Thymus (tissue), 11 donors: ENCODE data around the gene XXYLT1. TPM values are rescaled to one million over a fixed set of nuclear protein-coding genes. Genes with fewer than 3 reads are reported as not detected.

Source experiments
- DNase-seq, 9 donors: peaks; one replicate each; pipeline ENCODE4 v3.0.0-alpha.2; 2013; ENCODE audit warnings: low spot score in 9 of 9, low read depth in 6 of 9, missing footprints in 1 of 9
- H3K27ac ChIP-seq, 2 donors: one replicate each; pipeline ENCODE4 v1.5.1; 2013; ENCODE audit warnings: control low read depth in 1 of 2, low read depth in 1 of 2, low read length in 1 of 2, mild to moderate bottlenecking in 1 of 2, moderate library complexity in 1 of 2
- H3K27me3 ChIP-seq, 2 donors: one replicate each; pipeline ENCODE4 v1.5.1; 2013; ENCODE audit warnings: low read length in 1 of 2; ENCODE audit not compliant: control insufficient read depth in 2 of 2, insufficient read depth in 1 of 2
- H3K36me3 ChIP-seq, 2 donors: one replicate each; pipeline ENCODE4 v1.5.1; 2013; ENCODE audit warnings: low read length in 1 of 2, mild to moderate bottlenecking in 1 of 2, moderate library complexity in 1 of 2; ENCODE audit not compliant: control insufficient read depth in 2 of 2, insufficient read depth in 2 of 2
- H3K4me1 ChIP-seq, 2 donors: one replicate each; pipeline ENCODE4 v1.5.1; 2013; ENCODE audit warnings: low read length in 2 of 2; ENCODE audit not compliant: control insufficient read depth in 2 of 2, insufficient read depth in 2 of 2
- H3K4me3 ChIP-seq, 2 donors: one replicate each; pipeline ENCODE4 v1.5.1; 2013; ENCODE audit warnings: low read length in 2 of 2, control low read depth in 1 of 2, mild to moderate bottlenecking in 1 of 2
- H3K9me3 ChIP-seq, 2 donors: one replicate each; pipeline ENCODE4 v1.5.1; 2013; ENCODE audit warnings: low read length in 1 of 2, mild to moderate bottlenecking in 1 of 2; ENCODE audit not compliant: control insufficient read depth in 2 of 2, insufficient read depth in 1 of 2
- WGBS: extraction: QIAGEN DNeasy Blood & Tissue Kit; methylation state at CpG from one replicate; pipeline ENCODE4 v1.1.7; 2013; 5-methylcytosine and 5-hydroxymethylcytosine counted together
- polyA plus RNA-seq: library from polyadenylated mRNA; stranded (reverse); fragments of 200-250 nt; gene quantifications from one replicate; pipeline ENCODE4 v1.2.3, GENCODE V29; 2013
- total RNA-seq: library from RNA; stranded (reverse); fragments of 120-200 nt; gene quantifications from one replicate; pipeline ENCODE4 v1.2.4, GENCODE V29; 2013
- donor health status: healthy.

Gene XXYLT1
- total and polyA plus RNA-seq, 2 donors, result 5.8 to 12.3 TPM

- Histone ChIP-seq H3K36me3 (no peaks in the 10 kb centered on the region), H3K4me3 (no peak overlapping the region), H3K27me3 (no peaks in the 10 kb centered on the region), H3K27ac (no peak overlapping the region), H3K9me3 (peaks cover 0 to 5% of the 10 kb centered on the region in 2 donors), H3K4me1 (peaks cover 3 to 28% of the 10 kb centered on the region in 2 donors)
- no peak for DNase-seq
- WGBS, result 93% methylated on average over 32 of the region's 32 CpGs
These were observed 168.1 kb downstream of the XXYLT1 start for GRCh38 chr3:195102609-195103467.

GRCh38 chr3:195101927-195102608, 168.9 kb downstream of the XXYLT1 start:
- H3K4me1 ChIP-seq, result peaks cover 3 to 36% of the 10 kb centered on the region in 2 donors

GRCh38 chr3:195101001-195101583, 169.9 kb downstream of the XXYLT1 start:
- Histone ChIP-seq H3K27ac (peak overlapping the region in 1 of 2 donors; percentile 18), H3K4me1 (peaks cover 3 to 37% of the 10 kb centered on the region in 2 donors), H3K27me3 (no peaks in the 10 kb centered on the region), H3K36me3 (no peaks in the 10 kb centered on the region), H3K9me3 (peaks cover 0 to 5% of the 10 kb centered on the region in 2 donors), H3K4me3 (no peak overlapping the region)
- WGBS, result 72% methylated on average over 8 of the region's 8 CpGs
- no peak for DNase-seq

More at GRCh38 chr3:195101927-195102608, 168.9 kb downstream of the XXYLT1 start:
- Histone ChIP-seq H3K9me3 (peaks cover 0 to 5% of the 10 kb centered on the region in 2 donors), H3K4me3 (no peak overlapping the region), H3K36me3 (no peaks in the 10 kb centered on the region), H3K27ac (no peak overlapping the region), H3K27me3 (no peaks in the 10 kb centered on the region)
- no peak for DNase-seq
- WGBS, result 92% methylated on average over 13 of the region's 13 CpGs

GRCh38 chr3:195099951-195100785, 170.8 kb downstream of the XXYLT1 start:
- Histone ChIP-seq H3K36me3 (no peaks in the 10 kb centered on the region), H3K4me3 (no peak overlapping the region)
- no peak for DNase-seq

GRCh38 chr3:195098741-195099525, 172.0 kb downstream of the XXYLT1 start:
- Histone ChIP-seq H3K9me3 (peaks cover 0 to 5% of the 10 kb centered on the region in 2 donors), H3K27ac (no peak overlapping the region), H3K36me3 (no peaks in the 10 kb centered on the region), H3K4me1 (peaks cover 6 to 45% of the 10 kb centered on the region in 2 donors), H3K4me3 (no peak overlapping the region), H3K27me3 (no peaks in the 10 kb centered on the region)
- DNase-seq, result no peak
- WGBS, result 97% methylated on average over 16 of the region's 16 CpGs

More at GRCh38 chr3:195099951-195100785, 170.8 kb downstream of the XXYLT1 start:
- peaks cover 0 to 40% of the 10 kb centered on the region in 2 donors for H3K4me1 ChIP-seq
- WGBS, result 97% methylated on average over 14 of the region's 14 CpGs
- H3K27ac ChIP-seq, result no peak overlapping the region
- H3K9me3 ChIP-seq, result peaks cover 0 to 5% of the 10 kb centered on the region in 2 donors
- H3K27me3 ChIP-seq, result no peaks in the 10 kb centered on the region

GRCh38 chr3:195097331-195098255, 173.4 kb downstream of the XXYLT1 start:
- H3K27ac ChIP-seq, result no peak overlapping the region
- no peak overlapping the region for H3K4me3 ChIP-seq
- peaks cover 10 to 49% of the 10 kb centered on the region in 2 donors for H3K4me1 ChIP-seq
- peaks cover 1 to 5% of the 10 kb centered on the region in 2 donors for H3K9me3 ChIP-seq
- H3K36me3 ChIP-seq, result no peaks in the 10 kb centered on the region
- no peaks in the 10 kb centered on the region for H3K27me3 ChIP-seq
- 86% methylated on average over 22 of the region's 22 CpGs for WGBS
- DNase-seq, result no peak

GRCh38 chr3:195096484-195097330, 174.3 kb downstream of the XXYLT1 start:
- Histone ChIP-seq H3K27me3 (no peaks in the 10 kb centered on the region), H3K9me3 (peaks cover 1 to 5% of the 10 kb centered on the region in 2 donors), H3K4me3 (no peak overlapping the region), H3K27ac (no peak overlapping the region), H3K36me3 (no peaks in the 10 kb centered on the region), H3K4me1 (peaks cover 10 to 49% of the 10 kb centered on the region in 2 donors)
- WGBS, result 97% methylated on average over 13 of the region's 13 CpGs
- DNase-seq, result no peak
